ENCODE data around the gene SIAH2.

SIAH2 gene

GRCh38 chr3:150759319-150759718 is 3.6 kb downstream of the SIAH2 start:
- H3K4me3 ChIP-seq (ENCODE audit: low read depth, low read length): no peak overlapping the region
- no peak overlapping the region for H3K9ac ChIP-seq (ENCODE audit: low read depth, low read length)
- H3K4me1 ChIP-seq (ENCODE audit: control insufficient read depth, insufficient read depth, low read length): peaks cover 4% of the 10 kb centered on the region

GRCh38 chr3:150757768-150758167 is 5.2 kb downstream of the SIAH2 start:
- peaks cover 4% of the 10 kb centered on the region for H3K4me1 ChIP-seq (ENCODE audit: control insufficient read depth, insufficient read depth, low read length)
- H3K9ac ChIP-seq (ENCODE audit: low read depth, low read length): no peak overlapping the region
- H3K9me3 ChIP-seq (ENCODE audit: control insufficient read depth, insufficient read depth, low read length): no peaks in the 10 kb centered on the region
- no peak overlapping the region for H3K4me3 ChIP-seq (ENCODE audit: low read depth, low read length)
- peaks cover 19% of the 10 kb centered on the region for H3K27me3 ChIP-seq (ENCODE audit: control insufficient read depth, insufficient read depth, low read length)
- H3K36me3 ChIP-seq (ENCODE audit: control insufficient read depth, insufficient read depth, low read length): no peaks in the 10 kb centered on the region

More at GRCh38 chr3:150759319-150759718, 3.6 kb downstream of the SIAH2 start:
- Histone ChIP-seq H3K27me3 (ENCODE audit: control insufficient read depth, insufficient read depth, low read length) (peaks cover 26% of the 10 kb centered on the region), H3K36me3 (ENCODE audit: control insufficient read depth, insufficient read depth, low read length) (no peaks in the 10 kb centered on the region), H3K9me3 (ENCODE audit: control insufficient read depth, insufficient read depth, low read length) (no peaks in the 10 kb centered on the region)

GRCh38 chr3:150757364-150757763 is 5.6 kb downstream of the SIAH2 start:
- Histone ChIP-seq H3K9me3 (ENCODE audit: control insufficient read depth, insufficient read depth, low read length) (no peaks in the 10 kb centered on the region), H3K27me3 (ENCODE audit: control insufficient read depth, insufficient read depth, low read length) (peaks cover 18% of the 10 kb centered on the region), H3K9ac (ENCODE audit: low read depth, low read length) (no peak overlapping the region), H3K36me3 (ENCODE audit: control insufficient read depth, insufficient read depth, low read length) (no peaks in the 10 kb centered on the region), H3K4me1 (ENCODE audit: control insufficient read depth, insufficient read depth, low read length) (peaks cover 4% of the 10 kb centered on the region), H3K4me3 (ENCODE audit: low read depth, low read length) (no peak overlapping the region)

GRCh38 chr3:150756491-150757059 is 6.4 kb downstream of the SIAH2 start:
- no peak overlapping the region for H3K9ac ChIP-seq (ENCODE audit: low read depth, low read length)
- no peaks in the 10 kb centered on the region for H3K36me3 ChIP-seq (ENCODE audit: control insufficient read depth, insufficient read depth, low read length)
- H3K9me3 ChIP-seq (ENCODE audit: control insufficient read depth, insufficient read depth, low read length): no peaks in the 10 kb centered on the region
- no peak overlapping the region for H3K4me3 ChIP-seq (ENCODE audit: low read depth, low read length)
- H3K4me1 ChIP-seq (ENCODE audit: control insufficient read depth, insufficient read depth, low read length): peaks cover 4% of the 10 kb centered on the region
- peaks cover 10% of the 10 kb centered on the region for H3K27me3 ChIP-seq (ENCODE audit: control insufficient read depth, insufficient read depth, low read length)

GRCh38 chr3:150755902-150756301 is 7.1 kb downstream of the SIAH2 start:
- Histone ChIP-seq H3K4me1 (ENCODE audit: control insufficient read depth, insufficient read depth, low read length) (no peaks in the 10 kb centered on the region), H3K4me3 (ENCODE audit: low read depth, low read length) (no peak overlapping the region), H3K27me3 (ENCODE audit: control insufficient read depth, insufficient read depth, low read length) (peaks cover 4% of the 10 kb centered on the region), H3K36me3 (ENCODE audit: control insufficient read depth, insufficient read depth, low read length) (no peaks in the 10 kb centered on the region), H3K9ac (ENCODE audit: low read depth, low read length) (no peak overlapping the region), H3K9me3 (ENCODE audit: control insufficient read depth, insufficient read depth, low read length) (no peaks in the 10 kb centered on the region)

GRCh38 chr3:150754896-150755295 is 8.1 kb downstream of the SIAH2 start:
- Histone ChIP-seq H3K4me1 (ENCODE audit: control insufficient read depth, insufficient read depth, low read length) (no peaks in the 10 kb centered on the region), H3K9ac (ENCODE audit: low read depth, low read length) (no peak overlapping the region)

GRCh38 chr3:150751781-150752263 is 11.1 kb downstream of the SIAH2 start:
- Histone ChIP-seq H3K4me1 (ENCODE audit: control insufficient read depth, insufficient read depth, low read length) (no peaks in the 10 kb centered on the region), H3K27me3 (ENCODE audit: control insufficient read depth, insufficient read depth, low read length) (no peaks in the 10 kb centered on the region), H3K9ac (ENCODE audit: low read depth, low read length) (no peak overlapping the region), H3K36me3 (ENCODE audit: control insufficient read depth, insufficient read depth, low read length) (no peaks in the 10 kb centered on the region), H3K4me3 (ENCODE audit: low read depth, low read length) (no peak overlapping the region), H3K9me3 (ENCODE audit: control insufficient read depth, insufficient read depth, low read length) (no peaks in the 10 kb centered on the region)

More at GRCh38 chr3:150754896-150755295, 8.1 kb downstream of the SIAH2 start:
- H3K4me3 ChIP-seq (ENCODE audit: low read depth, low read length): no peak overlapping the region
- H3K27me3 ChIP-seq (ENCODE audit: control insufficient read depth, insufficient read depth, low read length): no peaks in the 10 kb centered on the region
- no peaks in the 10 kb centered on the region for H3K36me3 ChIP-seq (ENCODE audit: control insufficient read depth, insufficient read depth, low read length)
- H3K9me3 ChIP-seq (ENCODE audit: control insufficient read depth, insufficient read depth, low read length): no peaks in the 10 kb centered on the region

- no peaks in the 10 kb centered on the region for H3K4me1 ChIP-seq (ENCODE audit: control insufficient read depth, insufficient read depth, low read length)
- no peaks in the 10 kb centered on the region for H3K9me3 ChIP-seq (ENCODE audit: control insufficient read depth, insufficient read depth, low read length)
- H3K27me3 ChIP-seq (ENCODE audit: control insufficient read depth, insufficient read depth, low read length): no peaks in the 10 kb centered on the region
- H3K4me3 ChIP-seq (ENCODE audit: low read depth, low read length): no peak overlapping the region
- H3K9ac ChIP-seq (ENCODE audit: low read depth, low read length): no peak overlapping the region
- H3K36me3 ChIP-seq (ENCODE audit: control insufficient read depth, insufficient read depth, low read length): no peaks in the 10 kb centered on the region
Observed at GRCh38 chr3:150749255-150749654, 13.7 kb downstream of the SIAH2 start.

GRCh38 chr3:150748684-150749047 is 14.3 kb downstream of the SIAH2 start:
- Histone ChIP-seq H3K4me3 (ENCODE audit: low read depth, low read length) (no peak overlapping the region), H3K27me3 (ENCODE audit: control insufficient read depth, insufficient read depth, low read length) (no peaks in the 10 kb centered on the region), H3K36me3 (ENCODE audit: control insufficient read depth, insufficient read depth, low read length) (no peaks in the 10 kb centered on the region), H3K4me1 (ENCODE audit: control insufficient read depth, insufficient read depth, low read length) (no peaks in the 10 kb centered on the region), H3K9ac (ENCODE audit: low read depth, low read length) (no peak overlapping the region), H3K9me3 (ENCODE audit: control insufficient read depth, insufficient read depth, low read length) (no peaks in the 10 kb centered on the region)

GRCh38 chr3:150747886-150748683 is 14.9 kb downstream of the SIAH2 start:
- Histone ChIP-seq H3K4me1 (ENCODE audit: control insufficient read depth, insufficient read depth, low read length) (no peaks in the 10 kb centered on the region), H3K36me3 (ENCODE audit: control insufficient read depth, insufficient read depth, low read length) (no peaks in the 10 kb centered on the region), H3K9ac (ENCODE audit: low read depth, low read length) (no peak overlapping the region), H3K27me3 (ENCODE audit: control insufficient read depth, insufficient read depth, low read length) (no peaks in the 10 kb centered on the region), H3K9me3 (ENCODE audit: control insufficient read depth, insufficient read depth, low read length) (no peaks in the 10 kb centered on the region), H3K4me3 (ENCODE audit: low read depth, low read length) (no peak overlapping the region)

- Histone ChIP-seq H3K9me3 (ENCODE audit: control insufficient read depth, insufficient read depth, low read length) (no peaks in the 10 kb centered on the region), H3K27me3 (ENCODE audit: control insufficient read depth, insufficient read depth, low read length) (no peaks in the 10 kb centered on the region), H3K36me3 (ENCODE audit: control insufficient read depth, insufficient read depth, low read length) (no peaks in the 10 kb centered on the region), H3K4me1 (ENCODE audit: control insufficient read depth, insufficient read depth, low read length) (no peaks in the 10 kb centered on the region), H3K9ac (ENCODE audit: low read depth, low read length) (no peak overlapping the region), H3K4me3 (ENCODE audit: low read depth, low read length) (no peak overlapping the region)
Observed at GRCh38 chr3:150746791-150747590, 16.0 kb downstream of the SIAH2 start.

All from iPS-15b (cell line).